SK-N-SH (cell line): ENCODE results near the gene C2CD4D. TPM values are rescaled to one million over a fixed set of nuclear protein-coding genes. Genes with fewer than 3 reads are reported as not detected.

Source experiments
- CTCF ChIA-PET: fragments of 300-600, 350-600 bp; formaldehyde crosslinking; extraction: SDS; loops from one replicate; lab custom pipeline; 2021; lab: Yijun Ruan, JAX
- POLR2A ChIA-PET: fragments of 350-600 bp; sonication (Branson Sonifier 250); formaldehyde crosslinking; extraction: SDS; loops from one replicate; lab custom pipeline; 2020; ENCODE audit warnings: antibody characterized with exemption, inconsistent platforms; lab: Yijun Ruan, JAX
- DNase-seq: peaks from one replicate; pipeline ENCODE4 v3.0.0; 2012
- H2AFZ ChIP-seq: fragments of 200-600 bp; sonication (generic); 2 replicates; pipeline ENCODE4 v1.8.1; 2016; ENCODE audit warnings: antibody characterized with exemption, mild to moderate bottlenecking, low read depth
- H3F3A ChIP-seq: fragments of 200-600 bp; sonication (generic); replicated peaks from 2 replicates; pipeline ENCODE3; 2016; ENCODE audit warnings: antibody characterized with exemption, mild to moderate bottlenecking; ENCODE audit not compliant: insufficient read depth
- H3K27ac ChIP-seq, 2 experiments: fragments of 200-500 bp in 1 of 2; fragments of 200-600 bp in 1 of 2; sonication (Bioruptor generic) in 1 of 2; sonication (generic), shearing (Covaris generic) in 1 of 2; 2 replicates each; pipeline versions ENCODE4 v1.5.1 to v1.6.1; 2014 to 2016; ENCODE audit warnings: low read depth in 2 of 2, inconsistent platforms in 1 of 2, low read length in 1 of 2, mild to moderate bottlenecking in 1 of 2, mixed read lengths in 1 of 2
- H3K27me3 ChIP-seq: fragments of 200-600 bp; sonication (generic), shearing (Covaris generic); 2 replicates; pipeline ENCODE4 v1.6.1; 2016; ENCODE audit warnings: mixed run types; ENCODE audit not compliant: insufficient read depth
- H3K36me3 ChIP-seq, 2 experiments: fragments of 200-500 bp in 1 of 2; fragments of 200-600 bp in 1 of 2; sonication (Bioruptor generic) in 1 of 2; sonication (generic) in 1 of 2; replicated peaks in 1 of 2; 2 replicates each; pipeline versions ENCODE3 to v1.5.1; 2014 to 2016; ENCODE audit warnings: low read length in 1 of 2, mild to moderate bottlenecking in 1 of 2; ENCODE audit not compliant: insufficient read depth in 2 of 2, control insufficient read depth in 1 of 2
- H3K4me1 ChIP-seq, 2 experiments: fragments of 200-500 bp in 1 of 2; fragments of 200-600 bp in 1 of 2; sonication (Bioruptor generic) in 1 of 2; sonication (generic), shearing (Covaris generic) in 1 of 2; 2 replicates each; pipeline versions ENCODE4 v1.5.1 to v1.6.1; 2014 to 2016; ENCODE audit warnings: low read depth in 1 of 2, low read length in 1 of 2, mixed run types in 1 of 2; ENCODE audit not compliant: insufficient read depth in 2 of 2, control insufficient read depth in 1 of 2
- H3K4me2 ChIP-seq: fragments of 200-600 bp; sonication (generic), shearing (Covaris generic); 2 replicates; pipeline ENCODE4 v1.6.1; 2017; ENCODE audit warnings: mixed run types
- H3K4me3 ChIP-seq, 2 experiments: fragments of 200-500 bp in 1 of 2; fragments of 200-600 bp in 1 of 2; sonication (Bioruptor generic) in 1 of 2; sonication (generic), shearing (Covaris generic) in 1 of 2; 2 replicates each; pipeline versions ENCODE4 v1.5.1 to v1.8.1; 2014 to 2016; ENCODE audit warnings: low read depth in 2 of 2, inconsistent platforms in 1 of 2, low read length in 1 of 2, mild to moderate bottlenecking in 1 of 2, mixed read lengths in 1 of 2, moderate library complexity in 1 of 2
- H3K79me2 ChIP-seq: fragments of 200-600 bp; sonication (generic); 2 replicates; pipeline ENCODE4 v1.8.1; 2017; ENCODE audit warnings: mild to moderate bottlenecking; ENCODE audit not compliant: insufficient read depth
- H3K9ac ChIP-seq: fragments of 200-600 bp; sonication (generic); 2 replicates; pipeline ENCODE4 v1.6.1; 2017; ENCODE audit warnings: mixed run types
- H3K9me2 ChIP-seq: fragments of 200-600 bp; sonication (generic); 2 replicates; pipeline ENCODE4 v1.6.1; 2017; ENCODE audit warnings: mixed run types
- H3K9me3 ChIP-seq: fragments of 200-600 bp; sonication (generic); 2 replicates; pipeline ENCODE4 v1.6.1; 2017; ENCODE audit warnings: mixed run types, mild to moderate bottlenecking, moderate library complexity
- H4K20me1 ChIP-seq: fragments of 200-600 bp; sonication (generic); 2 replicates; pipeline ENCODE4 v1.6.1; 2017; ENCODE audit warnings: mild to moderate bottlenecking, mixed run types; ENCODE audit not compliant: insufficient read depth
- EP300 ChIP-seq, 2 experiments: IDR thresholded peaks; 2 replicates each; pipeline versions ENCODE4 v1.4.0 to v1.6.1; 2012; ENCODE audit warnings: borderline replicate concordance in 1 of 2, low read depth in 1 of 2, low read length in 1 of 2
- FOSL2 ChIP-seq: IDR thresholded peaks from 2 replicates; pipeline ENCODE4 v1.4.0; 2012; ENCODE audit warnings: low read depth, mild to moderate bottlenecking, moderate library complexity, borderline replicate concordance
- JUND ChIP-seq: IDR thresholded peaks from 2 replicates; pipeline ENCODE4 v1.4.0; 2012
- RAD21 ChIP-seq: IDR thresholded peaks from 2 replicates; pipeline ENCODE4 v1.6.1; 2012; ENCODE audit warnings: mild to moderate bottlenecking, low read length
- RCOR1 ChIP-seq: fragments of 150-350 bp; IDR thresholded peaks from 2 replicates; pipeline ENCODE4 v1.6.1; 2017; ENCODE audit warnings: antibody characterized with exemption, low read length
- RFX5 ChIP-seq: IDR thresholded peaks from 2 replicates; pipeline ENCODE4 v1.6.1; 2012; ENCODE audit warnings: mild to moderate bottlenecking, improper control_type of control experiment, low read length
- RXRA ChIP-seq: IDR thresholded peaks from 2 replicates; pipeline ENCODE4 v1.4.0; 2012; ENCODE audit warnings: low read depth, mild to moderate bottlenecking, borderline replicate concordance
- SIN3A ChIP-seq: IDR thresholded peaks from 2 replicates; pipeline ENCODE4 v1.6.1; 2012; ENCODE audit warnings: low read depth, mild to moderate bottlenecking, low read length, moderate library complexity, borderline replicate concordance
- SMC3 ChIP-seq: IDR thresholded peaks from 2 replicates; pipeline ENCODE4 v1.6.1; 2012; ENCODE audit warnings: low read depth, low read length, improper control_type of control experiment
- TAF1 ChIP-seq: IDR thresholded peaks from 2 replicates; pipeline ENCODE4 v1.6.1; 2012; ENCODE audit warnings: low read depth, mild to moderate bottlenecking, low read length, moderate library complexity, borderline replicate concordance
- TCF12 ChIP-seq: IDR thresholded peaks from 2 replicates; pipeline ENCODE4 v1.4.0; 2012
- WGBS: methylation state at CpG from one replicate; pipeline ENCODE4 v1.1.6; 2017; ENCODE audit warnings: low lambda C conversion rate; 5-methylcytosine and 5-hydroxymethylcytosine counted together
- polyA plus RNA-seq, 3 experiments: library from polyadenylated mRNA; depleted of rRNA; stranded (reverse); fragments of >200 nt; gene quantifications; 2 replicates each; pipeline ENCODE4 v1.2.3, GENCODE V29; 2012
- TF ChIP-seq, protein P1 (sequence below): IDR thresholded peaks from 2 replicates; pipeline ENCODE4 v1.4.0; 2012; ENCODE audit warnings: low read depth, borderline replicate concordance
- TF ChIP-seq, protein P2 (sequence below): fragments of 150-350 bp; IDR thresholded peaks from 2 replicates; pipeline ENCODE4 v1.6.1; 2016; ENCODE audit warnings: mild to moderate bottlenecking, low read depth, low read length
- TF ChIP-seq, protein P3 (sequence below): IDR thresholded peaks from 2 replicates; pipeline ENCODE4 v1.4.0; 2012; ENCODE audit warnings: low read depth
- TF ChIP-seq, protein P4 (sequence below): IDR thresholded peaks from 2 replicates; pipeline ENCODE4; 2012

C2CD4D gene
- polyA plus RNA-seq, 1 of the 3 experiments (the other 2 are of a cell fraction), result not detected

DNA sequence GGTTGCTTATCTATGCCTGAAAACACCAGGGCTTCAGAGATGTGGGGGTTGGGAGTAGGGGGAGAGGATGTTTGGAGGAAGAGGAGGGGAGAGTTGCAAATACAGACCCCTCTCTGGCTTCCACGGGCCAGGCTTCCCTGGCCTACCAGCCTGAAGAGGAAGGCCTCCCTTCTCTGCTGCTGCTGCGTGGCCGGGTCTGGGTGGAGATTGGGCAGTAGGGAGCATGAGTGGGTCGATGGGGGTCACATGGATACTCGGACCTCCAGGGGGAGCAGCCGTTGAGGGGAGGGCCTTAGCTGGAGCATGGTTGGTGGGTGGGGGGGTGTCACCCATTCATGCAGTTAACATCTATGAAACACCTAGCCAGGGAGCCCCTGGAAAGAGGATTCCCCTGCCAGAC lies 9.6 kb downstream of the C2CD4D start:
- Histone ChIP-seq H3K4me1 (peaks cover 0 to 47% of the 10 kb centered on the region in 2 experiments; a peak in 1 of 4 replicates), H3K27ac (no peak overlapping the region), H3F3A (no peaks in the 10 kb centered on the region), H3K79me2 (no peaks in the 10 kb centered on the region), H3K9me3 (no peaks in the 10 kb centered on the region), H3K36me3 (no peaks in the 10 kb centered on the region), H4K20me1 (no peaks in the 10 kb centered on the region), H3K4me3 (no peak overlapping the region), H3K9me2 (no peaks in the 10 kb centered on the region)
- POLR2A ChIA-PET, result interaction anchor here (0.6 to 1.0 kb wide), 2 partner anchors 10 to 115 kb away, joined by 3 read pairs; no protein-coding TSS in a partner anchor
- WGBS, result 66% methylated on average over 6 of the region's 6 CpGs
- TF ChIP-seq RFX5 (no peak), TCF12 (no peak)
- TF ChIP-seq, protein P1, sequence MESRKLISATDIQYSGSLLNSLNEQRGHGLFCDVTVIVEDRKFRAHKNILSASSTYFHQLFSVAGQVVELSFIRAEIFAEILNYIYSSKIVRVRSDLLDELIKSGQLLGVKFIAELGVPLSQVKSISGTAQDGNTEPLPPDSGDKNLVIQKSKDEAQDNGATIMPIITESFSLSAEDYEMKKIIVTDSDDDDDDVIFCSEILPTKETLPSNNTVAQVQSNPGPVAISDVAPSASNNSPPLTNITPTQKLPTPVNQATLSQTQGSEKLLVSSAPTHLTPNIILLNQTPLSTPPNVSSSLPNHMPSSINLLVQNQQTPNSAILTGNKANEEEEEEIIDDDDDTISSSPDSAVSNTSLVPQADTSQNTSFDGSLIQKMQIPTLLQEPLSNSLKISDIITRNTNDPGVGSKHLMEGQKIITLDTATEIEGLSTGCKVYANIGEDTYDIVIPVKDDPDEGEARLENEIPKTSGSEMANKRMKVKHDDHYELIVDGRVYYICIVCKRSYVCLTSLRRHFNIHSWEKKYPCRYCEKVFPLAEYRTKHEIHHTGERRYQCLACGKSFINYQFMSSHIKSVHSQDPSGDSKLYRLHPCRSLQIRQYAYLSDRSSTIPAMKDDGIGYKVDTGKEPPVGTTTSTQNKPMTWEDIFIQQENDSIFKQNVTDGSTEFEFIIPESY, result no peak
- TF ChIP-seq, all 33 proteins: peak for 0
- Histone ChIP-seq H3K27me3 (no peaks in the 10 kb centered on the region), H3K9ac (no peak overlapping the region), H2AFZ (no peak overlapping the region), H3K4me2 (no peak overlapping the region)
- no peak for DNase-seq
- CTCF ChIA-PET, result interaction anchor here (1.2 to 1.5 kb wide), 3 partner anchors 10 to 95 kb away, joined by 3 to 4 read pairs (median 4); no protein-coding TSS in a partner anchor

DNA sequence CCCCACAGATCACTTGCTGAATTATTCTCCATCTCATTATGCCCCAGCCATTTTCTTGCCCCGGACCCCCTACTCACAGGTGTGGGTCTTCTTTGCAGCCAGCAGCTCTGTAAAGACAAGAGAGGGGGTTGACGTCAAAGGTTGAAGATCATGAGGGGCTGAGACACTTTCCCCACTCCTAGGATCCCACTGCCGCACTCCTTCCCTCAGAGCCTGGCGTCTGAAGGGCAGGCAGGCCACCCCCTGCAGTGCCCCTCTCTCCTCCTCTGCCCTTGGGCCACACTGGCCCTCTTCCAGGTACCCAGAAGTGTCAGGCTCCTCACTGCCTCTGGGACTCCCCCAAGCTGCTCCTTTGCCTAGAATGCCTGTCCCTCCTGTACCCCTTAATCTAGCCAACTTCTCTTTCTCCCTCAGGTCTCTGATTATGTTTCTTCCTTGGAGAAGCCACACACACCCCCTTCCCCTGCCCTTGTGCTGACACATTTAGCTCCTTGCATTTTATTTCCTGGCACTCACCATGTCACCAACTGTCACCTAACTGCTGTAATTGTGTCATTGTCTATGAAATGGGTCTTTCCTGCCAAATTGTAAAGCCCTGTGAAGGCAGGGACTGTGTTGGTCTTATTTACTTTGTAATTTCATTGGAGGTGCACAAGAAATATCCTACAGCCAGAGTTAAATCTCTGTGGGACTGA lies 10.1 kb downstream of the C2CD4D start:
- WGBS, result 72% methylated on average over 4 of the region's 4 CpGs
- TF ChIP-seq, protein P2, sequence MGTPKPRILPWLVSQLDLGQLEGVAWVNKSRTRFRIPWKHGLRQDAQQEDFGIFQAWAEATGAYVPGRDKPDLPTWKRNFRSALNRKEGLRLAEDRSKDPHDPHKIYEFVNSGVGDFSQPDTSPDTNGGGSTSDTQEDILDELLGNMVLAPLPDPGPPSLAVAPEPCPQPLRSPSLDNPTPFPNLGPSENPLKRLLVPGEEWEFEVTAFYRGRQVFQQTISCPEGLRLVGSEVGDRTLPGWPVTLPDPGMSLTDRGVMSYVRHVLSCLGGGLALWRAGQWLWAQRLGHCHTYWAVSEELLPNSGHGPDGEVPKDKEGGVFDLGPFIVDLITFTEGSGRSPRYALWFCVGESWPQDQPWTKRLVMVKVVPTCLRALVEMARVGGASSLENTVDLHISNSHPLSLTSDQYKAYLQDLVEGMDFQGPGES, result no peak
- TF ChIP-seq TAF1, result no peak
- TF ChIP-seq SMC3, result no peak
- TF ChIP-seq RAD21, result no peak
- no peak for TF ChIP-seq FOSL2
- no peak for TF ChIP-seq EP300 (IDR thresholded peaks at IDR 0.05; ENCODE audit: borderline replicate concordance in 1 of 2, low read depth in 1 of 2, low read length in 1 of 2)
- TF ChIP-seq RFX5, result no peak
- TF ChIP-seq SIN3A, result no peak
- TF ChIP-seq RCOR1, result no peak
- TF ChIP-seq, protein P3, sequence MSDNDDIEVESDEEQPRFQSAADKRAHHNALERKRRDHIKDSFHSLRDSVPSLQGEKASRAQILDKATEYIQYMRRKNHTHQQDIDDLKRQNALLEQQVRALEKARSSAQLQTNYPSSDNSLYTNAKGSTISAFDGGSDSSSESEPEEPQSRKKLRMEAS, result no peak
- no peak for TF ChIP-seq JUND
- TF ChIP-seq RXRA, result no peak
- TF ChIP-seq, protein P4, sequence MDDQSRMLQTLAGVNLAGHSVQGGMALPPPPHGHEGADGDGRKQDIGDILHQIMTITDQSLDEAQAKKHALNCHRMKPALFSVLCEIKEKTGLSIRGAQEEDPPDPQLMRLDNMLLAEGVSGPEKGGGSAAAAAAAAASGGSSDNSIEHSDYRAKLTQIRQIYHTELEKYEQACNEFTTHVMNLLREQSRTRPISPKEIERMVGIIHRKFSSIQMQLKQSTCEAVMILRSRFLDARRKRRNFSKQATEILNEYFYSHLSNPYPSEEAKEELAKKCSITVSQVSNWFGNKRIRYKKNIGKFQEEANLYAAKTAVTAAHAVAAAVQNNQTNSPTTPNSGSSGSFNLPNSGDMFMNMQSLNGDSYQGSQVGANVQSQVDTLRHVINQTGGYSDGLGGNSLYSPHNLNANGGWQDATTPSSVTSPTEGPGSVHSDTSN, result no peak
- no peaks in the 10 kb centered on the region for H3F3A ChIP-seq
- CTCF ChIA-PET, result interaction anchor here (1.4 to 1.5 kb wide), 2 partner anchors 11 to 31 kb away, joined by 3 to 4 read pairs; no protein-coding TSS in a partner anchor
- H4K20me1 ChIP-seq, result no peaks in the 10 kb centered on the region
- H3K9me3 ChIP-seq, result no peaks in the 10 kb centered on the region
- DNase-seq, result no peak
- H3K9me2 ChIP-seq, result no peaks in the 10 kb centered on the region
- no peak overlapping the region for H2AFZ ChIP-seq
- POLR2A ChIA-PET, result interaction anchor here (0.6 to 1.0 kb wide), 2 partner anchors 9 to 114 kb away, joined by 3 read pairs; no protein-coding TSS in a partner anchor
- H3K4me3 ChIP-seq, result no peak overlapping the region
- H3K4me2 ChIP-seq, result no peak overlapping the region
- H3K4me1 ChIP-seq, result peaks cover 0 to 51% of the 10 kb centered on the region in 2 experiments; a peak in 1 of 4 replicates
- peak overlapping the region in 1 of 2 experiments; percentile 57; a peak in 1 of 4 replicates for H3K27ac ChIP-seq
- H3K36me3 ChIP-seq, result no peaks in the 10 kb centered on the region
- H3K27me3 ChIP-seq, result no peaks in the 10 kb centered on the region
- no peak overlapping the region for H3K9ac ChIP-seq
- H3K79me2 ChIP-seq, result no peaks in the 10 kb centered on the region
